Keratinocyte (primary cell): ENCODE data around the gene AKR7A3.
"Not testable (repeated sequence)": the region's sequence is repeated elsewhere in the genome, so short reads cannot be mapped to it uniquely, and the experiment has no call there.

Experiments
- CTCF ChIP-seq, 3 experiments: IDR thresholded peaks in 1 of 3; conservative IDR thresholded peaks in 1 of 3; optimal IDR thresholded peaks in 1 of 3; 2 replicates in 2 of 3; 3 replicates in 1 of 3; pipeline versions ENCODE3 to v1.5.1; 2011; ENCODE audit warnings: low read length in 3 of 3, mild to moderate bottlenecking in 3 of 3, moderate library complexity in 2 of 3, control low read depth in 1 of 3, inconsistent platforms in 1 of 3; ENCODE audit not compliant: insufficient read depth in 2 of 3; ENCODE audit errors: extremely low read depth in 1 of 3
- EZH2 ChIP-seq: IDR thresholded peaks from one replicate; pipeline ENCODE4 v1.6.1; 2012; ENCODE audit warnings: inconsistent platforms, mild to moderate bottlenecking, low read length, moderate library complexity

DNA sequence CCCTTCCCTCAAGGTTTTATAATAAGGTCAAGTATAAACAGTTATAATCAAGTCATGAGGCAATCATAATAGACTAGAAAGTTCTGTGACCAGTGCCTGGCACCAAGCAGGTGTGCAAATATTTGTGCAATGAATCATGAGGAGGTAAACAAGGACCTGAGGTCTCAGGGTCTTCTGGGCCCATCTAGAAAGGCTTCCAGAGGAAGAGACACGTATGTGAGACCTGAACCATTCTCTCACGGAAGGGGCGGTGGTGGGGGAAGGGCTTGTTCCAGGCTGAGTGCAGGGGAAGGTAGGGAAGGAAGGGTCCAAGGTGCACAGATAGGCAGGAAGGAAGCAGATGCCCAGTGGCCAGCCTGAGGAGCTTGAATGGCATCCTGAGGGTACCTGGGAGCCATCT is 3.2 kb downstream of the AKR7A3 start:
- TF ChIP-seq CTCF (optimal IDR thresholded peaks at IDR 0.05 in 1 of 3, IDR thresholded peaks at IDR 0.05 in 1 of 3, conservative IDR thresholded peaks at IDR 0.05 in 1 of 3; ENCODE audit: extremely low read depth in 1 of 3, insufficient read depth in 2 of 3, low read length in 3 of 3); EZH2: not testable (repeated sequence)
